ENCODE results near the gene RAD51. TPM values are rescaled to one million over a fixed set of nuclear protein-coding genes. Genes with fewer than 3 reads are reported as not detected.

Gene RAD51
- total RNA-seq, 1 experiment from 2014 or later: 47.0 TPM

DNA sequence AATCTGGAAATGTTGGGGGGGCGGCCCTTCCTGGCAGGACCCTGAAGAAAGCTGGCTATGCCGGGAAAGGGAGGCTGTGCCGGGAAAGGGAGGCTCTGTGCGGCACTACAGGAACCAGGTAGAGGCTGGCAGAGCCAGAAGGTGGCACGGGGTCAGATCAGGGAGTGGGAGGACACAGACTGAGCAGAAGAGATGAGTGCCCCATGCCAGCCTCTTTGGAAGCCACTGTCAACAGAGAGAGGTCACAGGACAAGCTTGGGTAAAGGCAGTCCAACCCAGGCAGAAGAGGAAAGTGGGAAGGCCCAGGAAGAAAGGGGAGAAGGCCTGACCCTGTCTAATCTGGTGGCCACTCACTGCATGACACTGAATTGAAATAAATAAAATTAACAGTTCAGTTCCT lies 76.3 kb downstream of the RAD51 start:
- ChIA-PET POLR2A (no interaction called here), CTCF (interaction anchor here (1.4 kb wide), 1 partner anchor 14 kb away, joined by 3 read pairs; no protein-coding TSS in a partner anchor)
- BruUV-seq (replicated peaks): no TSS peak
- no peaks in the 10 kb centered on the region for H3K4me1 ChIP-seq
- no peaks in the 10 kb centered on the region for H3K9me3 ChIP-seq
- Mint-ChIP-seq H3K27ac (ENCODE audit: unreplicated experiment) (peak overlapping the region; percentile 59), H3K4me1 (ENCODE audit: low read depth, unreplicated experiment) (no peaks in the 10 kb centered on the region), H3K9me3 (ENCODE audit: unreplicated experiment) (no peaks in the 10 kb centered on the region), H3K27me3 (ENCODE audit: insufficient read depth, unreplicated experiment) (no peaks in the 10 kb centered on the region), H3K36me3 (ENCODE audit: insufficient read depth, unreplicated experiment) (peaks cover 37% of the 10 kb centered on the region), H3K4me3 (ENCODE audit: unreplicated experiment) (no peak overlapping the region)
- H3K36me3 ChIP-seq (ENCODE audit: control insufficient read depth, insufficient read depth, low read length): peaks cover 1% of the 10 kb centered on the region; the same call in 1 of the 2 replicates
- no peak for DNase-seq
- H3K27me3 ChIP-seq (replicated peaks; ENCODE audit: control insufficient read depth, insufficient read depth, low read length): no peaks in the 10 kb centered on the region
- intact Hi-C loops (cut with micrococcal nuclease; ENCODE audit: unreplicated experiment): no loop called here
- H3K4me3 ChIP-seq (ENCODE audit: low read depth, low read length): no peak overlapping the region
- TF ChIP-seq, protein P1, sequence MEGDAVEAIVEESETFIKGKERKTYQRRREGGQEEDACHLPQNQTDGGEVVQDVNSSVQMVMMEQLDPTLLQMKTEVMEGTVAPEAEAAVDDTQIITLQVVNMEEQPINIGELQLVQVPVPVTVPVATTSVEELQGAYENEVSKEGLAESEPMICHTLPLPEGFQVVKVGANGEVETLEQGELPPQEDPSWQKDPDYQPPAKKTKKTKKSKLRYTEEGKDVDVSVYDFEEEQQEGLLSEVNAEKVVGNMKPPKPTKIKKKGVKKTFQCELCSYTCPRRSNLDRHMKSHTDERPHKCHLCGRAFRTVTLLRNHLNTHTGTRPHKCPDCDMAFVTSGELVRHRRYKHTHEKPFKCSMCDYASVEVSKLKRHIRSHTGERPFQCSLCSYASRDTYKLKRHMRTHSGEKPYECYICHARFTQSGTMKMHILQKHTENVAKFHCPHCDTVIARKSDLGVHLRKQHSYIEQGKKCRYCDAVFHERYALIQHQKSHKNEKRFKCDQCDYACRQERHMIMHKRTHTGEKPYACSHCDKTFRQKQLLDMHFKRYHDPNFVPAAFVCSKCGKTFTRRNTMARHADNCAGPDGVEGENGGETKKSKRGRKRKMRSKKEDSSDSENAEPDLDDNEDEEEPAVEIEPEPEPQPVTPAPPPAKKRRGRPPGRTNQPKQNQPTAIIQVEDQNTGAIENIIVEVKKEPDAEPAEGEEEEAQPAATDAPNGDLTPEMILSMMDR (IDR thresholded peaks at IDR 0.05; ENCODE audit: insufficient read depth in 1 of 2, low read depth in 1 of 2, low read length in 1 of 2, severe bottlenecking in 1 of 2, unreplicated experiment in 1 of 2): no peak

- CTCF ChIA-PET: no interaction called here
- BruUV-seq (replicated peaks): no TSS peak
Observed at GRCh38 chr15:40772014-40772413, 77.0 kb downstream of the RAD51 start.

GRCh38 chr15:40773496-40773895 lies 78.5 kb downstream of the RAD51 start:
- Histone ChIP-seq H3K27me3 (replicated peaks; ENCODE audit: control insufficient read depth, insufficient read depth, low read length) (no peaks in the 10 kb centered on the region), H3K9me3 (no peaks in the 10 kb centered on the region), H3K36me3 (ENCODE audit: control insufficient read depth, insufficient read depth, low read length) (peaks cover 1% of the 10 kb centered on the region; the same call in 1 of the 2 replicates), H3K4me1 (no peaks in the 10 kb centered on the region), H3K4me3 (ENCODE audit: low read depth, low read length) (no peak overlapping the region)
- DNase-seq: no peak
- no peaks in the 10 kb centered on the region for H3K4me1 Mint-ChIP-seq (ENCODE audit: low read depth, unreplicated experiment)
- no peaks in the 10 kb centered on the region for H3K27me3 Mint-ChIP-seq (ENCODE audit: insufficient read depth, unreplicated experiment)
- POLR2A ChIA-PET: no interaction called here
- no peak overlapping the region for H3K4me3 Mint-ChIP-seq (ENCODE audit: unreplicated experiment)
- no peak overlapping the region for H3K27ac Mint-ChIP-seq (ENCODE audit: unreplicated experiment)
- CTCF ChIA-PET: interaction anchor here (1.9 kb wide), 1 partner anchor 9 kb away, joined by 5 read pairs; no protein-coding TSS in a partner anchor
- BruUV-seq (replicated peaks): no TSS peak
- H3K9me3 Mint-ChIP-seq (ENCODE audit: unreplicated experiment): no peaks in the 10 kb centered on the region
- TF ChIP-seq, protein P1 (IDR thresholded peaks at IDR 0.05; ENCODE audit: insufficient read depth in 1 of 2, low read depth in 1 of 2, low read length in 1 of 2, severe bottlenecking in 1 of 2, unreplicated experiment in 1 of 2): no peak
- intact Hi-C loops (cut with micrococcal nuclease; ENCODE audit: unreplicated experiment): no loop called here
- peaks cover 39% of the 10 kb centered on the region for H3K36me3 Mint-ChIP-seq (ENCODE audit: insufficient read depth, unreplicated experiment)

More at GRCh38 chr15:40772014-40772413, 77.0 kb downstream of the RAD51 start:
- Mint-ChIP-seq H3K27me3 (ENCODE audit: insufficient read depth, unreplicated experiment) (no peaks in the 10 kb centered on the region), H3K27ac (ENCODE audit: unreplicated experiment) (no peak overlapping the region), H3K36me3 (ENCODE audit: insufficient read depth, unreplicated experiment) (peaks cover 45% of the 10 kb centered on the region), H3K4me1 (ENCODE audit: low read depth, unreplicated experiment) (no peaks in the 10 kb centered on the region), H3K4me3 (ENCODE audit: unreplicated experiment) (no peak overlapping the region), H3K9me3 (ENCODE audit: unreplicated experiment) (no peaks in the 10 kb centered on the region)
- TF ChIP-seq, protein P1 (IDR thresholded peaks at IDR 0.05; ENCODE audit: insufficient read depth in 1 of 2, low read depth in 1 of 2, low read length in 1 of 2, severe bottlenecking in 1 of 2, unreplicated experiment in 1 of 2): no peak
- intact Hi-C loops (cut with micrococcal nuclease; ENCODE audit: unreplicated experiment): no loop called here
- Histone ChIP-seq H3K4me3 (ENCODE audit: low read depth, low read length) (no peak overlapping the region), H3K4me1 (no peaks in the 10 kb centered on the region), H3K9me3 (no peaks in the 10 kb centered on the region), H3K36me3 (ENCODE audit: control insufficient read depth, insufficient read depth, low read length) (peaks cover 1% of the 10 kb centered on the region; the same call in 1 of the 2 replicates), H3K27me3 (replicated peaks; ENCODE audit: control insufficient read depth, insufficient read depth, low read length) (no peaks in the 10 kb centered on the region)
- POLR2A ChIA-PET: no interaction called here
- no peak for DNase-seq
